ENCODE measurements around the gene RNF149. TPM values are rescaled to one million over a fixed set of nuclear protein-coding genes. Genes with fewer than 3 reads are reported as not detected.

Gene RNF149
- total RNA-seq, 2 experiments from 2014 or later, result 66.3 to 74.2 TPM

DNA sequence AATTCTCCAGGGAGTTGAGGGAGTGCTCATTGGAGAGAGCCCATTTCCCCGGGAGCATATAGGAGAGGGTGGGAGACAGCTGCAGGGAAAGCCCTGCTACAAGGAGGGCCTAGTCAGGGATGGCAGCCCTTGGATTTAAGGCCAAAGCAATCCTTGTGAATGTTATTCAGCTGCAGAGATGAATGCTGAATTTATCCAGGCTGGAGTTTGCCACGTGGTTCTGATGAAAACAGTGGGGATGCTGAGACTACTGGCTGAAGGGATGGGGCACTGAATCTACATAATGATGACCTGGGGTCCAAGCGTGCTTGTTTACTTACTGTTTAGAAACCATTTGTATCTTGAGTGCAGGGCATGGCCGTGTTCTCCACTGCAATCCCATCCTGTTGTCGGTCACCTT, 35.6 kb upstream of the RNF149 start:
- no peaks in the 10 kb centered on the region for H3K36me3 Mint-ChIP-seq (ENCODE audit: low read depth)
- CTCF ChIA-PET, result no interaction called here

GRCh38 chr2:101342625-101343008, 34.1 kb upstream of the RNF149 start:
- no peak overlapping the region for H3K27ac Mint-ChIP-seq
- ChIA-PET CTCF (interaction anchor here (1.0 to 3.5 kb wide), 17 partner anchors 8 to 489 kb away, joined by 3 to 30 read pairs (median 5); partner anchors contain the start of gene CREG2), POLR2A (interaction anchor here (0.5 to 0.6 kb wide), 2 partner anchors 12 to 133 kb away, joined by 3 read pairs; partner anchors contain the start of gene RFX8)
- peaks cover 39% of the 10 kb centered on the region for H3K4me1 Mint-ChIP-seq
- no peaks in the 10 kb centered on the region for H3K36me3 Mint-ChIP-seq (ENCODE audit: low read depth)
- H3K9me3 Mint-ChIP-seq, result no peaks in the 10 kb centered on the region
- H3K4me3 Mint-ChIP-seq, result no peak overlapping the region
- peaks cover 5% of the 10 kb centered on the region for H3K27me3 Mint-ChIP-seq
- no peak for DNase-seq

More for the DNA sequence above, 35.6 kb upstream of the RNF149 start:
- Mint-ChIP-seq H3K4me3 (no peak overlapping the region), H3K4me1 (peaks cover 42% of the 10 kb centered on the region), H3K27ac (no peak overlapping the region), H3K27me3 (peaks cover 8% of the 10 kb centered on the region), H3K9me3 (no peaks in the 10 kb centered on the region)
- POLR2A ChIA-PET, result no interaction called here
- no peak for DNase-seq

DNA sequence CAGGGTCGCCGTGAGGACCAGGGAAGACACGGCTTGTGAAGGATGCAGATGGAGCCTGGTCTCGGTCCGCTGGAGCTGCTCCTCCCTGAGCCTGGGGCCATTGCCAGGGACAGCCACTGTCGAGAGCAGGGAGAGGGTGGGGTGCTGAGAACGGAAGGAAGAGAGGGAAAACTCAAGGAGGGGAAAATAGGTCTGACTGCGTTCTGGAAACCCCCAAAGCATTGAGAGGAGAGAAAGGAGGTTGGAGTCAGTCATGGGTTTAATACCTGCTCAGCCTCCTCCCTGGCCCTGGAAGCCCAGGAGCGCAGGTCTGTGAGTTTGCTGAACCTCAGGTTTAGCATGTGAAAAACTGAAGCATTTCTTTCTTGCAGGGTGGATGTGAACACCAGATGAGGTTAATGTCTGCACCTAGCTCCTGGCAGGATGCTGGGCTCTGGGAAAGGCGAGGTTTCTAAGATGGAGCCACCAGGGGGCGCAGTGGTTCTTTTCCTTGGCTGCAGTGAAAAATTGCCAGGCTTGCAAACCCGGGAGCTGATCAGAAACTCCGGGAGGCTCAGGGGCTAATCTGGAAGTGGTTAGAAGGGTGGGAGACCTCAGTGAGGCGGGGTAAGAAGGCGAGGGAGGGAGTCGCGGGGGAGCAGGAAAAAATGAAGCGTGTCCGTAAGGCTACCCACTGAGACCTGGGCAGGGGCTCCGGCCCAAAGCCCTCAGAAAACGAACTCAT, 33.6 kb upstream of the RNF149 start:
- Mint-ChIP-seq H3K27ac (peak overlapping the region; percentile 0), H3K4me1 (peaks cover 39% of the 10 kb centered on the region), H3K4me3 (no peak overlapping the region), H3K27me3 (peaks cover 5% of the 10 kb centered on the region), H3K36me3 (ENCODE audit: low read depth) (no peaks in the 10 kb centered on the region), H3K9me3 (no peaks in the 10 kb centered on the region)
- CTCF ChIA-PET, result interaction anchor here (0.7 to 3.5 kb wide), 18 partner anchors 9 to 490 kb away, joined by 3 to 30 read pairs (median 5); partner anchors contain the start of gene CREG2
- peak; percentile 74 for DNase-seq
- POLR2A ChIA-PET, result interaction anchor here (0.6 kb wide), 1 partner anchor 133 kb away, joined by 3 read pairs; the partner anchor contains the start of gene RFX8

DNA sequence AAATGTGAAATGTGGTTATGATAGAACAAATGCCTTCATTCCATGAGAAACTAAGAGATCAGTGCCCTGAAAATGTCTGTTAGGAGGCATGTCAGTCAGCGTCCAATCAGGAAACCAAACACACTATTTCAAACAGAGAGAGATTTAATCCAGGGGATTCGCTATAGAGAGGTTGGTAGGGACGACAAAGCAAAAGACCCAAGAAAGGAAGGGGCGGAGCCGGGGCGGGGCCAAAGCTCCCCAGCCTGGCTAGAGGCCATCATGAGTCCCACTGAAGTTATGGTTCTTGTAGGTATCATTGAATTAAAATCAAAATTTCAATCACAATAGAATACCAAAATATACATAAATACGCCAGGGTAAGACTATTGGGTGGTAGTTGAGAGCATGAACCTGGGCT, 32.9 kb upstream of the RNF149 start:
- peak; percentile 40 for DNase-seq
- Mint-ChIP-seq H3K27me3 (no peaks in the 10 kb centered on the region), H3K9me3 (no peaks in the 10 kb centered on the region), H3K4me3 (no peak overlapping the region), H3K4me1 (peaks cover 39% of the 10 kb centered on the region), H3K27ac (no peak overlapping the region), H3K36me3 (ENCODE audit: low read depth) (no peaks in the 10 kb centered on the region)
- ChIA-PET CTCF (interaction anchor here (0.7 to 3.5 kb wide), 16 partner anchors 9 to 490 kb away, joined by 3 to 30 read pairs (median 5); partner anchors contain the start of gene CREG2), POLR2A (interaction anchor here (0.6 kb wide), 1 partner anchor 13 kb away, joined by 5 read pairs; no protein-coding TSS in a partner anchor)

GRCh38 chr2:101340141-101340551, 31.6 kb upstream of the RNF149 start:
- H3K36me3 Mint-ChIP-seq (ENCODE audit: low read depth), result no peaks in the 10 kb centered on the region
- H3K27ac Mint-ChIP-seq, result peak overlapping the region; percentile 20
- ChIA-PET POLR2A (no interaction called here), CTCF (interaction anchor here (0.6 to 3.5 kb wide), 3 partner anchors 9 to 132 kb away, joined by 3 to 30 read pairs (median 3); no protein-coding TSS in a partner anchor)
- no peak overlapping the region for H3K4me3 Mint-ChIP-seq
- no peak for DNase-seq
- H3K27me3 Mint-ChIP-seq, result no peaks in the 10 kb centered on the region
- peaks cover 39% of the 10 kb centered on the region for H3K4me1 Mint-ChIP-seq
- H3K9me3 Mint-ChIP-seq, result no peaks in the 10 kb centered on the region

- no peak overlapping the region for H3K27ac Mint-ChIP-seq
- CTCF ChIA-PET, result interaction anchor here (1.2 to 1.5 kb wide), 2 partner anchors 13 to 80 kb away, joined by 3 read pairs; no protein-coding TSS in a partner anchor
Observed at GRCh38 chr2:101339266-101339880, 30.9 kb upstream of the RNF149 start.

GRCh38 chr2:101337877-101338276, 29.4 kb upstream of the RNF149 start:
- no peak for DNase-seq
- ChIA-PET POLR2A (no interaction called here), CTCF (interaction anchor here (1.1 to 1.6 kb wide), 2 partner anchors 9 to 248 kb away, joined by 3 read pairs; no protein-coding TSS in a partner anchor)
- Mint-ChIP-seq H3K4me3 (no peak overlapping the region), H3K27ac (no peak overlapping the region), H3K27me3 (no peaks in the 10 kb centered on the region), H3K9me3 (no peaks in the 10 kb centered on the region), H3K36me3 (ENCODE audit: low read depth) (no peaks in the 10 kb centered on the region), H3K4me1 (peaks cover 44% of the 10 kb centered on the region)

More at GRCh38 chr2:101339266-101339880, 30.9 kb upstream of the RNF149 start:
- Mint-ChIP-seq H3K9me3 (no peaks in the 10 kb centered on the region), H3K4me3 (no peak overlapping the region), H3K27me3 (no peaks in the 10 kb centered on the region), H3K4me1 (peaks cover 38% of the 10 kb centered on the region), H3K36me3 (ENCODE audit: low read depth) (no peaks in the 10 kb centered on the region)
- POLR2A ChIA-PET, result no interaction called here
- no peak for DNase-seq

DNA sequence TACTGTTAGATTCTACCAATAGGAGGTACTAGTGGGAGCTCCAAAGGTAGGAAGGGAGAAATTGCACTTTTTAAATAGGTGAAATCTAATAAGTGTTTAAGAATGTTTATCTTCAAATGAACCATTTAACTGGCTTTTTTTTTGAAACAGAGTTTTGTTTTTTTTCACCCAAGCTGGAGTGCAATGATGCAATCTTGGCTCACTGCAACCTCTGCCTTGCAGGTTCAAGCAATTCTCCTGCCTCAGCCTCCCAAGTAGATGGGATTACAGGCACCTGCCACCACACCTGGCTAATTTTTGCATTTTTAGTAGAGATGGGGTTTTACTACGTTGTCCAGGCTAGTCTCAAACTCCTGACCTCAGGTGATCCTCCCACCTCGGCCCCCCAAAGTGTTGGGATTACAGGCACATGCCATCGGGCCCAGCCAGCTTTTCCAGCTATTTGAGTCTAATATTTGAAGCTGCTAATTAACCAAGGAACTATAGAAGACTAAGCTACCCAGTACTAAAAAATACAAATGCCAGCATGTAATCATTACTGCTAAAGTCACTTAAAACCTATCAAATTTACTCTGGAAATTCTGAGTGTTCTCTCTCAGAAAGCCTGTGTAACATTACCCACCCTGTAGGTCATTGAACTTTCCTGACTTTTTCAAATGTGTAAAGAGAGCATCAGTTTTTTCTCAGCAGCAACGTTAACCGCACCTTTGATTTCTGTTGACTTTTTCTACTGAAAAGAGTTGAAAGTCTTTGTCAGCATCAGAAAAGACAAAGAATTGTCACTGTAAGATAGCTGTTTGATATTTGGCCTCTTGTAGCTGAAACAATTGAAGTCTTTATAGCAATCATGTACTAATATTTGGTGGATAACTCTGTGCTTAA, 24.6 kb upstream of the RNF149 start:
- ChIA-PET CTCF (interaction anchor here (3.7 to 6.3 kb wide), 2 partner anchors 9 to 17 kb away, joined by 15 to 30 read pairs; no protein-coding TSS in a partner anchor), POLR2A (no interaction called here)
- Mint-ChIP-seq H3K36me3 (ENCODE audit: low read depth) (peaks cover 5% of the 10 kb centered on the region), H3K27me3 (no peaks in the 10 kb centered on the region), H3K4me3 (no peak overlapping the region), H3K27ac (no peak overlapping the region), H3K4me1 (peaks cover 22% of the 10 kb centered on the region), H3K9me3 (no peaks in the 10 kb centered on the region)
- DNase-seq, result no peak

DNA sequence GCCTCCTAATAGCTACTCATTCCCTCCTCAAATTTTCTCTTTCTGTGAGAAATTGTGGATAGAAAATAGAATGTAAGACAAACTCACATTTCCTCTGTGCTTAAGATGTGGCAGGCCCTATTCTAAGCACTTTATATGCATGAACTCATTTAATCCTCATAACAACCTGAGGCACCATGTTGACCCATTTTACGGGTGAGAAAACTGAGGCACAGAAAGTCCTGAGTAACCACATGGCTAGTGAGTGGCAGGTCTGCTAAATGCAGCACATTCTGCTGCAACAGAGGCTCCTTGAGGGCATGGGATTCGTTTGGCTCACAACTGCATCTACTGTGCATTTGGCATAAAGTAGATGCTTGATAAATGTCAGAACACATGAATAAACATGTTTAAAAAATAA, 22.7 kb upstream of the RNF149 start:
- Mint-ChIP-seq H3K36me3 (ENCODE audit: low read depth) (peaks cover 5% of the 10 kb centered on the region), H3K27me3 (no peaks in the 10 kb centered on the region), H3K9me3 (no peaks in the 10 kb centered on the region), H3K27ac (no peak overlapping the region), H3K4me1 (peaks cover 22% of the 10 kb centered on the region), H3K4me3 (no peak overlapping the region)
- POLR2A ChIA-PET, result no interaction called here
- CTCF ChIA-PET, result interaction anchor here (1.0 to 6.3 kb wide), 2 partner anchors 11 to 31 kb away, joined by 3 to 30 read pairs; no protein-coding TSS in a partner anchor
- no peak for DNase-seq

DNA sequence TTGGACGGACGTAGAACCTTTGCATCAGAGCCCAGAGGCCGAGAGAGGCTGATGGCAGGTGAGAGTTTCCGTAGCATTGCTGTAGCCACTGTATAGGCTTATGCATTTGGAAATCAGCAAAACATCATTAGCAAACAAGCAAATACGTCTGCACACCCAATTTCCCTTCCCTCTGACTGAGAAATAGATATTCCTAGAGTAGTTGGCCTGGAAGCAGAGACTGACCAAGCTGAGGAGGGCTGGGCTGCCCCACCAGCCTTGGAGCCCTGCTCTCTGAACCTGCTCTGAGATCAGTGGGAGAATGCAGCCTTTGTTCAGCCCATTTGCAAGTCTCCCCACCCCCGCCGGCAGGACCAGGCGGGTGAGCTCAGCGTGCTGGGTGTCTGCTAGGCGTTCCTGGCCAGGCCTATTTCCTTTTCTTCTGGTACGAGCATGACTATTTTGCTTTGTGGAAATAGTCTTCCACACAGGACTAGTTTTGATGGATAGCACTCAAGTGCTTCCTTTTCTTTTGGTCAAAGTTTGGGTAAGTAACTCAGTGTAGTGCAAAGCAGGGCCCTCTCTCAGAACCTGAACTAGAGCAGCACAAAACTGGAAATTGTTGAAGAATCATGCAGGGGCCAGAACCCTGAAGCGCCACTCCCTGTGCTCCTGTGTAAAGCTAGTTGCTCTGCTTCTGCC, 21.9 kb upstream of the RNF149 start:
- peaks cover 22% of the 10 kb centered on the region for H3K4me1 Mint-ChIP-seq
- DNase-seq, result peak; percentile 42
- no peak overlapping the region for H3K4me3 Mint-ChIP-seq
- peaks cover 5% of the 10 kb centered on the region for H3K36me3 Mint-ChIP-seq (ENCODE audit: low read depth)
- no peak overlapping the region for H3K27ac Mint-ChIP-seq
- H3K9me3 Mint-ChIP-seq, result no peaks in the 10 kb centered on the region
- H3K27me3 Mint-ChIP-seq, result no peaks in the 10 kb centered on the region
- ChIA-PET POLR2A (interaction anchor here (0.9 kb wide), 1 partner anchor 13 kb away, joined by 3 read pairs; no protein-coding TSS in a partner anchor), CTCF (interaction anchor here (0.8 to 6.3 kb wide), 3 partner anchors 12 to 148 kb away, joined by 3 to 30 read pairs (median 3); no protein-coding TSS in a partner anchor)

DNA sequence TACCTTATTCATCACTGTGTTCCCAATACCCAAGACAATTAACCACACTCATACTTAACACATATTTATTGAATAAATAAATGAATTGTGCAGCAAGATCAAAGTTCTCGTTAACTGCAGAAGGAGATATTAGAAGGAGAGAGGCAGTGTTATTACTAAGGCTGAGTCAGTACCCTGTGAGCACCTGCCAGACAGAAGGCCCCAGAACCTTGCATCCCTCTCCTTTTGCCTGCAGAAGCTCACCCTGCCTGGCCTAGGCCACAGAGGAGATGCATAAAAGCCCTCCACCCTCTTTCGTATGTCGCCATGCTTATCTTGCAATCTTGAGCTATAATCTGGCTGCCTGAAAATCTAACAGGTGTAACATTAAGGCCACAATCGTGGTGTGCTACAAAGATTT, 20.5 kb upstream of the RNF149 start:
- ChIA-PET CTCF (interaction anchor here (0.9 to 6.3 kb wide), 5 partner anchors 8 to 327 kb away, joined by 3 to 30 read pairs (median 3); partner anchors contain the start of gene RPL31), POLR2A (interaction anchor here (1.8 kb wide), 1 partner anchor 20 kb away, joined by 6 read pairs; the partner anchor contains the start of gene RNF149)
- H3K36me3 Mint-ChIP-seq (ENCODE audit: low read depth), result peaks cover 5% of the 10 kb centered on the region
- DNase-seq, result no peak
- H3K4me1 Mint-ChIP-seq, result peaks cover 22% of the 10 kb centered on the region
- H3K4me3 Mint-ChIP-seq, result no peak overlapping the region
- H3K27ac Mint-ChIP-seq, result no peak overlapping the region
- no peaks in the 10 kb centered on the region for H3K27me3 Mint-ChIP-seq
- H3K9me3 Mint-ChIP-seq, result peaks cover 2% of the 10 kb centered on the region
